Naive thymus-derived CD4-positive, alpha-beta T cell (primary cell): Measurements from ENCODE around the gene UBE2S. TPM values are rescaled to one million over a fixed set of nuclear protein-coding genes. Genes with fewer than 3 reads are reported as not detected.
"Not testable (repeated sequence)": the region's sequence is repeated elsewhere in the genome, so short reads cannot be mapped to it uniquely, and the experiment has no call there.

Experiments used
- ATAC-seq: fragments of 150-1000 bp; cut with Tn5 transposase; 2 replicates; pipeline ENCODE4 v1.10.0; 2021; ENCODE audit warnings: mild to moderate bottlenecking, moderate library complexity
- CTCF ChIA-PET: fragments of 350-600 bp; sonication (Branson Sonifier 250); formaldehyde crosslinking; loops from one replicate; lab custom pipeline; 2021; ENCODE audit warnings: antibody characterized with exemption; lab: Charles Lee
- POLR2A ChIA-PET: fragments of 350-600 bp; sonication (Branson Sonifier 250); formaldehyde crosslinking; loops from one replicate; lab custom pipeline; 2021; ENCODE audit warnings: antibody characterized with exemption, inconsistent platforms; lab: Charles Lee
- DNase-seq, 9 donors: peaks; one replicate each; pipeline versions ENCODE4 v3.0.0 to v3.0.0-alpha.2; 2020 to 2022; ENCODE audit warnings: mixed read lengths in 1 of 9
- H3K27ac ChIP-seq: one replicate; pipeline ENCODE4 v1.7.0; 2013; ENCODE audit warnings: mild to moderate bottlenecking, low read depth, low read length, moderate library complexity
- H3K27me3 ChIP-seq, 2 donors: one replicate each; pipeline ENCODE4 v1.7.0; 2013; ENCODE audit warnings: low read length in 2 of 2, mild to moderate bottlenecking in 2 of 2, moderate library complexity in 2 of 2; ENCODE audit not compliant: control insufficient read depth in 2 of 2, insufficient read depth in 2 of 2
- H3K36me3 ChIP-seq, 3 experiments: 1 replicate in 2 of 3; 2 replicates in 1 of 3; pipeline ENCODE4 v1.7.0; 2013; ENCODE audit warnings: low read length in 3 of 3, mild to moderate bottlenecking in 3 of 3, moderate library complexity in 1 of 3; ENCODE audit not compliant: insufficient read depth in 3 of 3, control insufficient read depth in 2 of 3
- H3K4me1 ChIP-seq, 2 donors: one replicate each; pipeline ENCODE4 v1.7.0; 2013; ENCODE audit warnings: low read length in 2 of 2, mild to moderate bottlenecking in 2 of 2, moderate library complexity in 1 of 2; ENCODE audit not compliant: control insufficient read depth in 2 of 2, insufficient read depth in 2 of 2
- H3K4me3 ChIP-seq: 2 replicates; pipeline ENCODE4 v1.7.0; 2013; ENCODE audit warnings: mild to moderate bottlenecking, low read length
- H3K9me3 ChIP-seq, 3 experiments: 1 replicate in 2 of 3; 2 replicates in 1 of 3; pipeline ENCODE4 v1.7.0; 2013; ENCODE audit warnings: low read length in 3 of 3; ENCODE audit not compliant: control insufficient read depth in 2 of 3
- H3K27ac Mint-ChIP-seq, 9 donors: one replicate each; pipeline ENCODE4 v1.8.0; 2020 to 2022; ENCODE audit warnings: mixed read lengths in 9 of 9, mild to moderate bottlenecking in 8 of 9, moderate library complexity in 5 of 9, inconsistent platforms in 2 of 9
- H3K27me3 Mint-ChIP-seq, 5 donors: one replicate each; pipeline ENCODE4 v1.8.0; 2021 to 2022; ENCODE audit warnings: mixed read lengths in 5 of 5, mild to moderate bottlenecking in 1 of 5
- H3K36me3 Mint-ChIP-seq, 5 donors: one replicate each; pipeline ENCODE4 v1.8.0; 2020 to 2022; ENCODE audit warnings: mixed read lengths in 5 of 5, mild to moderate bottlenecking in 3 of 5, inconsistent platforms in 1 of 5
- H3K4me1 Mint-ChIP-seq, 7 donors: one replicate each; pipeline ENCODE4 v1.8.0; 2020 to 2022; ENCODE audit warnings: mixed read lengths in 7 of 7, mild to moderate bottlenecking in 3 of 7, inconsistent platforms in 1 of 7
- H3K4me3 Mint-ChIP-seq, 10 donors: one replicate each; pipeline ENCODE4 v1.8.0; 2020 to 2022; ENCODE audit warnings: mild to moderate bottlenecking in 10 of 10, mixed read lengths in 10 of 10, moderate library complexity in 6 of 10, inconsistent platforms in 2 of 10
- H3K9me3 Mint-ChIP-seq, 11 donors: one replicate each; pipeline ENCODE4 v1.8.0; 2020 to 2022; ENCODE audit warnings: mixed read lengths in 11 of 11, mild to moderate bottlenecking in 4 of 11, inconsistent platforms in 1 of 11, moderate library complexity in 1 of 11
- intact Hi-C, 2 donors: fragments of 100-400 bp; cut with micrococcal nuclease; formaldehyde crosslinking; loops; one replicate each; pipeline ENCODE4 v1.15.1; 2023
- polyA plus RNA-seq, 2 donors: library from polyadenylated mRNA; unstranded; fragments of 300-500 nt; fragmentation: Illumina TruSeq; gene quantifications; one replicate each; pipeline ENCODE4 v1.2.3, GENCODE V29; 2021
- total RNA-seq, 6 experiments: library from RNA in 5 of 6; stranded (reverse) in 5 of 6; gene quantifications; 1 replicate in 5 of 6; 2 replicates in 1 of 6; pipeline ENCODE4 v1.2.3 and lab custom pipeline; 2021 to 2026

UBE2S gene
- total RNA-seq (100 to 1,000 TPM in 1 of 5 experiments, 10 to 100 TPM in 4; 15.3 to 141 (median 44.1) TPM), polyA plus RNA-seq (10 to 100 TPM; 15.8 to 20.4 TPM), total RNA-seq (lab: John Stamatoyannopoulos, UW) (79.7 reads per million, percentile 80 among the genes with 10 or more reads in this experiment)

- not testable (repeated sequence) for H3K9me3 ChIP-seq, ATAC-seq, DNase-seq, H3K27me3 ChIP-seq
- Mint-ChIP-seq H3K27ac (peak within 1 kb of the TSS; percentile 93 to 100 (median 99)), H3K36me3 (peaks cover 0 to 45% (median 13%) of the 10 kb centered on the region in 5 donors), H3K4me1 (peaks cover 21 to 36% (median 26%) of the 10 kb centered on the region in 7 donors), H3K27me3 (peaks cover 0 to 12% (median 0%) of the 10 kb centered on the region in 5 donors), H3K9me3 (peaks cover 0 to 14% (median 4%) of the 10 kb centered on the region in 11 donors), H3K4me3 (peak within 1 kb of the TSS; percentile 86 to 97 (median 92))
- Histone ChIP-seq H3K36me3 (peaks cover 0 to 29% (median 0%) of the 10 kb centered on the region in 3 experiments), H3K4me3 (peak within 1 kb of the TSS; percentile 89), H3K4me1 (peaks cover 17 to 24% of the 10 kb centered on the region in 2 donors), H3K27ac (peak within 1 kb of the TSS; percentile 96)
- ChIA-PET CTCF (interaction anchor here (1.0 kb wide), 1 partner anchor 267 kb away, joined by 3 read pairs; no protein-coding TSS in a partner anchor), POLR2A (interaction anchor here (0.6 to 5.3 kb wide), 16 partner anchors 10 to 192 kb away, joined by 4 to 82 read pairs (median 6); partner anchors contain the start of genes FIZ1, HSPBP1, ISOC2 and RPL28)
- intact Hi-C loops: loop anchor here (1.0 to 5.0 kb wide), 5 partner anchors 105 to 345 kb away; partner anchors contain the start of gene RDH13 (in 1 of the 2)
Measured at GRCh38 chr19:55407550-55407799, at the start of gene UBE2S. UBE2S (minus strand) TSS chr19:55407788; CDS start chr19:55407589, 199 bp downstream.

GRCh38 chr19:55456347-55456746, 48.8 kb upstream of the UBE2S start:
- Mint-ChIP-seq H3K9me3 (no peaks in the 10 kb centered on the region), H3K27me3 (peaks cover 5 to 24% (median 13%) of the 10 kb centered on the region in 5 donors), H3K4me3 (no peak overlapping the region), H3K36me3 (peaks cover 0 to 9% (median 4%) of the 10 kb centered on the region in 5 donors), H3K27ac (no peak overlapping the region), H3K4me1 (peaks cover 14 to 30% (median 19%) of the 10 kb centered on the region in 7 donors)
- Histone ChIP-seq H3K36me3 (peaks cover 0 to 5% (median 0%) of the 10 kb centered on the region in 3 experiments), H3K4me3 (no peak overlapping the region), H3K9me3 (no peaks in the 10 kb centered on the region), H3K27ac (no peak overlapping the region), H3K27me3 (peaks cover 3 to 10% of the 10 kb centered on the region in 2 donors), H3K4me1 (peaks cover 0 to 24% of the 10 kb centered on the region in 2 donors)
- CTCF ChIA-PET: no interaction called here
- intact Hi-C loops: no loop called here
- DNase-seq: no peak
- no peak for ATAC-seq
- POLR2A ChIA-PET: no interaction called here

- POLR2A ChIA-PET: interaction anchor here (1.0 kb wide), 1 partner anchor 66 kb away, joined by 3 read pairs; no protein-coding TSS in a partner anchor
- intact Hi-C loops: loop anchor here in 1 of 2 donors (2.0 kb wide), 1 partner anchor 315 kb away; no protein-coding TSS in a partner anchor
- CTCF ChIA-PET: no interaction called here
Measured at GRCh38 chr19:55455576-55456235, 48.1 kb upstream of the UBE2S start.

GRCh38 chr19:55454787-55455243, 47.2 kb upstream of the UBE2S start:
- Histone ChIP-seq H3K36me3 (peaks cover 0 to 5% (median 0%) of the 10 kb centered on the region in 3 experiments), H3K9me3 (no peaks in the 10 kb centered on the region), H3K27me3 (peaks cover 3 to 15% of the 10 kb centered on the region in 2 donors), H3K4me3 (no peak overlapping the region), H3K27ac (no peak overlapping the region), H3K4me1 (peaks cover 0 to 17% of the 10 kb centered on the region in 2 donors)
- CTCF ChIA-PET: no interaction called here
- Mint-ChIP-seq H3K27me3 (peaks cover 8 to 33% (median 19%) of the 10 kb centered on the region in 5 donors), H3K9me3 (no peaks in the 10 kb centered on the region), H3K36me3 (peaks cover 0 to 9% (median 4%) of the 10 kb centered on the region in 5 donors), H3K4me3 (no peak overlapping the region), H3K4me1 (peaks cover 7 to 22% (median 16%) of the 10 kb centered on the region in 7 donors), H3K27ac (no peak overlapping the region)
- ATAC-seq (no peak), DNase-seq (peak in 7 of 9 donors; percentile 32 to 54 (median 43))
- POLR2A ChIA-PET: interaction anchor here (0.5 kb wide), 1 partner anchor 259 kb away, joined by 3 read pairs; no protein-coding TSS in a partner anchor
- intact Hi-C loops: loop anchor here (1.0 to 5.0 kb wide), 4 partner anchors 38 to 314 kb away; no protein-coding TSS in a partner anchor

More at GRCh38 chr19:55455576-55456235, 48.1 kb upstream of the UBE2S start:
- Mint-ChIP-seq H3K27me3 (peaks cover 6 to 28% (median 15%) of the 10 kb centered on the region in 5 donors), H3K36me3 (peaks cover 0 to 9% (median 4%) of the 10 kb centered on the region in 5 donors), H3K4me3 (no peak overlapping the region), H3K27ac (no peak overlapping the region), H3K4me1 (peaks cover 13 to 27% (median 21%) of the 10 kb centered on the region in 7 donors), H3K9me3 (no peaks in the 10 kb centered on the region)
- peaks cover 3 to 11% of the 10 kb centered on the region in 2 donors for H3K27me3 ChIP-seq
- no peak overlapping the region for H3K27ac ChIP-seq
- no peak overlapping the region for H3K4me3 ChIP-seq
- H3K4me1 ChIP-seq: peaks cover 0 to 19% of the 10 kb centered on the region in 2 donors
- ATAC-seq (no peak), DNase-seq (no peak)
- H3K9me3 ChIP-seq: no peaks in the 10 kb centered on the region
- H3K36me3 ChIP-seq: peaks cover 0 to 5% (median 0%) of the 10 kb centered on the region in 3 experiments

- no peak overlapping the region for H3K27ac ChIP-seq
- POLR2A ChIA-PET: interaction anchor here (0.5 to 1.2 kb wide), 4 partner anchors 22 to 188 kb away, joined by 3 to 5 read pairs (median 4); partner anchors contain the start of gene UBE2S
- ATAC-seq: no peak
- Mint-ChIP-seq H3K27me3 (peaks cover 8 to 33% (median 19%) of the 10 kb centered on the region in 5 donors), H3K9me3 (no peaks in the 10 kb centered on the region), H3K36me3 (peaks cover 0 to 9% (median 4%) of the 10 kb centered on the region in 5 donors), H3K4me1 (peaks cover 7 to 21% (median 15%) of the 10 kb centered on the region in 7 donors), H3K4me3 (peak overlapping the region; percentile 0 to 82 (median 57)), H3K27ac (peak overlapping the region in 3 of 9 donors; percentile 1 to 63 (median 47))
- CTCF ChIA-PET: interaction anchor here (0.7 to 1.5 kb wide), 3 partner anchors 14 to 313 kb away, joined by 3 to 4 read pairs (median 4); no protein-coding TSS in a partner anchor
- H3K27me3 ChIP-seq: peaks cover 3 to 22% of the 10 kb centered on the region in 2 donors
- H3K4me1 ChIP-seq: peaks cover 0 to 17% of the 10 kb centered on the region in 2 donors
- no peak overlapping the region for H3K4me3 ChIP-seq
- H3K9me3 ChIP-seq: no peaks in the 10 kb centered on the region
- intact Hi-C loops: loop anchor here (1.0 to 5.0 kb wide), 4 partner anchors 36 to 313 kb away; no protein-coding TSS in a partner anchor
- peaks cover 0 to 5% (median 0%) of the 10 kb centered on the region in 3 experiments for H3K36me3 ChIP-seq
- DNase-seq: no peak
Measured at GRCh38 chr19:55453511-55454260, 46.1 kb upstream of the UBE2S start.
